Thyroid gland (tissue), 4 donors: Measurements from ENCODE around the gene BCL11B.

ENCODE experiments used
- POLR2A ChIP-seq, 2 donors: fragments of 450-650 bp; IDR thresholded peaks; one replicate each; pipeline ENCODE4 v1.6.1; 2017; ENCODE audit warnings: antibody characterized with exemption in 2 of 2, mild to moderate bottlenecking in 2 of 2, moderate library complexity in 1 of 2
- TF ChIP-seq, protein P1 (sequence below), 6 experiments: fragments of 200-600 bp in 3 of 6; fragments of 450-650 bp in 3 of 6; sonication (generic) in 3 of 6; IDR thresholded peaks; one replicate each; pipeline ENCODE4 v1.5.1; 2016 to 2019; ENCODE audit warnings: antibody characterized with exemption in 6 of 6, mild to moderate bottlenecking in 2 of 6, inconsistent platforms in 1 of 6, moderate library complexity in 1 of 6

DNA sequence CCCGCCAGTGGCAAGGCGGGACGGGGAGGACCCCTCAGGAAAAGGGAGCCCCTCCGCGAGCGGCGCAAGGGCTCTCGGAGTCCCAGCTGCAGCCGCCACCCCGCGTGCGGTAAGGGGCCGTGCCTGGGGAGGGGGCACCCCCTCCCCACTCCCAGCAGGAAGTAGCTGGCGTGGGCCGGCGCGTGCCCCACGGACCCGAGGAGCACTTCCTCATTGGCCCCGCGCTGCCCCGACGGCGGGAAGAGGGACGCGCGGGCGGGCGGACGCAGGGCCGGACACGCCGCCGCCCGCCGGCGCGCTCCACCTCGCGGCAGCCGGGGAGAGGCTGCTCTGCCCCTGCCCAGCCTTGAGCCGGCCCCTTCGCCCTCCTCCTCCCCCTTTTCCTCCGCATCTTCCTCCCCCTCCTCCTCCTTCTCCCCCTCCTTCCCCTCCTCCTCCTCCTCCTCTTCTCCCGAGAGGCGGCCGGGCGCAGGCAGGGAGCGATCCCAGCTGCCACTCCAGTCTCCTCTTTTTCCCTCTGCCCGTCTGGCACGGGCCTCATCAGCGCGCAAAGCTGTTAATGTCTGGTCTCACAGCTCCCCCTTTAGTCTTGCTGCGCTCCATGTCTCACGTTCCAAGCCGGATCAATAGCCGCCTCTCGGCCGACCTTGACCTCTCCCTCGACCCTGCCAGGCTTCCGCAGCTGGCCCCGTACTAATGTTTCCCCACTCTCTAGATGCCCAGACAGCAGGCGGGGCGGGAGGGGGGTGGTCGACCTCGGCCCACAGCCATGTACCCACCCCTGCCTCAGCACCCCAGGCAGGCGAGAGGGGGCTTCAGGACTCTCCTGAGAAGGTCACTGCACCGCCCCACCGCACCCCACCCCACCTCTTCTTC is 2.6 kb upstream of the BCL11B start:
- TF ChIP-seq, protein P1, sequence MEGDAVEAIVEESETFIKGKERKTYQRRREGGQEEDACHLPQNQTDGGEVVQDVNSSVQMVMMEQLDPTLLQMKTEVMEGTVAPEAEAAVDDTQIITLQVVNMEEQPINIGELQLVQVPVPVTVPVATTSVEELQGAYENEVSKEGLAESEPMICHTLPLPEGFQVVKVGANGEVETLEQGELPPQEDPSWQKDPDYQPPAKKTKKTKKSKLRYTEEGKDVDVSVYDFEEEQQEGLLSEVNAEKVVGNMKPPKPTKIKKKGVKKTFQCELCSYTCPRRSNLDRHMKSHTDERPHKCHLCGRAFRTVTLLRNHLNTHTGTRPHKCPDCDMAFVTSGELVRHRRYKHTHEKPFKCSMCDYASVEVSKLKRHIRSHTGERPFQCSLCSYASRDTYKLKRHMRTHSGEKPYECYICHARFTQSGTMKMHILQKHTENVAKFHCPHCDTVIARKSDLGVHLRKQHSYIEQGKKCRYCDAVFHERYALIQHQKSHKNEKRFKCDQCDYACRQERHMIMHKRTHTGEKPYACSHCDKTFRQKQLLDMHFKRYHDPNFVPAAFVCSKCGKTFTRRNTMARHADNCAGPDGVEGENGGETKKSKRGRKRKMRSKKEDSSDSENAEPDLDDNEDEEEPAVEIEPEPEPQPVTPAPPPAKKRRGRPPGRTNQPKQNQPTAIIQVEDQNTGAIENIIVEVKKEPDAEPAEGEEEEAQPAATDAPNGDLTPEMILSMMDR (IDR thresholded peaks at IDR 0.05): peak in 4 of 6 experiments; percentile 48 to 77 (median 64)
- TF ChIP-seq POLR2A (IDR thresholded peaks at IDR 0.05): peak in 1 of 2 donors; percentile 45
